Transverse colon (tissue), 4 donors: Measurements from ENCODE around the gene SH3PXD2B. TPM values are rescaled to one million over a fixed set of nuclear protein-coding genes. Genes with fewer than 3 reads are reported as not detected.

Experiments
- DNase-seq: peaks from one replicate; pipeline ENCODE4 v3.0.0-alpha.2; 2019
- H3K27ac ChIP-seq, 4 donors: fragments of 200-600 bp; sonication (generic); 2 replicates each; pipeline ENCODE4 v1.5.1; 2016 to 2018; ENCODE audit warnings: inconsistent platforms in 4 of 4
- H3K27me3 ChIP-seq: fragments of 200-600 bp; sonication (generic); 2 replicates; pipeline ENCODE4 v1.5.1; 2017; ENCODE audit warnings: inconsistent platforms
- H3K36me3 ChIP-seq, 4 donors: fragments of 200-600 bp; sonication (generic); 2 replicates each; pipeline ENCODE4 v1.5.1; 2017 to 2019; ENCODE audit warnings: inconsistent platforms in 4 of 4
- H3K4me1 ChIP-seq, 4 donors: fragments of 200-600 bp; sonication (generic); 2 replicates each; pipeline ENCODE4 v1.5.1; 2017 to 2020; ENCODE audit warnings: inconsistent platforms in 4 of 4
- H3K4me3 ChIP-seq, 4 donors: fragments of 200-600 bp; sonication (generic); 1 replicate in 1 of 4; 2 replicates in 3 of 4; pipeline versions ENCODE4 v1.5.1 to v1.6.1; 2017 to 2019; ENCODE audit warnings: inconsistent platforms in 4 of 4
- H3K9me3 ChIP-seq, 2 donors: fragments of 200-600 bp; sonication (generic); 2 replicates each; pipeline ENCODE4 v1.5.1; 2017 to 2019; ENCODE audit warnings: inconsistent platforms in 2 of 2
- CTCF ChIP-seq, 5 experiments: fragments of 200-600 bp in 3 of 5; fragments of 450-650 bp in 2 of 5; sonication (generic) in 3 of 5; IDR thresholded peaks; 1 replicate in 2 of 5; 2 replicates in 3 of 5; pipeline ENCODE4 v1.5.1; 2016 to 2017; ENCODE audit warnings: antibody characterized with exemption in 5 of 5, inconsistent platforms in 3 of 5, mild to moderate bottlenecking in 2 of 5, moderate library complexity in 1 of 5
- EP300 ChIP-seq: sonication (generic); formaldehyde crosslinking; IDR thresholded peaks from one replicate; pipeline ENCODE4 v1.6.1; 2017; ENCODE audit warnings: antibody characterized with exemption, low read depth
- POLR2A ChIP-seq: fragments of 450-650 bp; IDR thresholded peaks from one replicate; pipeline ENCODE4 v1.6.1; 2016; ENCODE audit warnings: antibody characterized with exemption, mild to moderate bottlenecking, moderate library complexity
- POLR2AphosphoS5 ChIP-seq, 3 donors: sonication (generic); formaldehyde crosslinking; IDR thresholded peaks; one replicate each; pipeline ENCODE4 v1.6.1; 2016; ENCODE audit warnings: antibody characterized with exemption in 3 of 3
- WGBS, 2 donors: methylation state at CpG; one replicate each; pipeline ENCODE4 v1.1.5; 2018; ENCODE audit warnings: low coverage in 1 of 2; 5-methylcytosine and 5-hydroxymethylcytosine counted together
- in situ Hi-C, 4 donors: fragments of 200-750 bp; cut with MboI; loops; one replicate each; pipeline versions ENCODE4 v1.15.0 to v1.15.1; 2017; ENCODE audit warnings: low sequenced_read_pairs in 3 of 4, low pct_ligation_motif_present in 1 of 4, low pct_unique_long_range_greater_than_20kb in 1 of 4
- intact Hi-C: fragments of 100-400 bp; cut with DNase I; formaldehyde crosslinking; loops from one replicate; pipeline ENCODE4 v1.15.1; 2023; ENCODE audit warnings: low total_unique reads
- total RNA-seq, 4 donors: library from RNA; depleted of rRNA; stranded (reverse); fragments of >200 nt; gene quantifications; one replicate each; pipeline ENCODE4 v1.1.0, GENCODE V29; 2016

The SH3PXD2B gene
- total RNA-seq, 4 donors from 2014 or later, result 10.2 to 26.6 (median 14.6) TPM

GRCh38 chr5:172430354-172430753 is 24.0 kb downstream of the SH3PXD2B start:
- H3K4me3 ChIP-seq, result no peak overlapping the region
- no peaks in the 10 kb centered on the region for H3K9me3 ChIP-seq
- peak overlapping the region; percentile 66 to 83 (median 77) for H3K27ac ChIP-seq
- DNase-seq, result no peak
- no peaks in the 10 kb centered on the region for H3K36me3 ChIP-seq
- intact Hi-C loops (no loop called here), in situ Hi-C loops (no loop called here)
- TF ChIP-seq POLR2AphosphoS5 (IDR thresholded peaks at IDR 0.05) (no peak), POLR2A (no peak), CTCF (IDR thresholded peaks at IDR 0.05) (no peak), EP300 (no peak)
- WGBS, 2 donors, result 80 to 95% methylated on average over 1 to 2 of the region's 2 CpGs
- H3K4me1 ChIP-seq, result peaks cover 16 to 49% (median 20%) of the 10 kb centered on the region in 4 donors
- H3K27me3 ChIP-seq, result no peaks in the 10 kb centered on the region

DNA sequence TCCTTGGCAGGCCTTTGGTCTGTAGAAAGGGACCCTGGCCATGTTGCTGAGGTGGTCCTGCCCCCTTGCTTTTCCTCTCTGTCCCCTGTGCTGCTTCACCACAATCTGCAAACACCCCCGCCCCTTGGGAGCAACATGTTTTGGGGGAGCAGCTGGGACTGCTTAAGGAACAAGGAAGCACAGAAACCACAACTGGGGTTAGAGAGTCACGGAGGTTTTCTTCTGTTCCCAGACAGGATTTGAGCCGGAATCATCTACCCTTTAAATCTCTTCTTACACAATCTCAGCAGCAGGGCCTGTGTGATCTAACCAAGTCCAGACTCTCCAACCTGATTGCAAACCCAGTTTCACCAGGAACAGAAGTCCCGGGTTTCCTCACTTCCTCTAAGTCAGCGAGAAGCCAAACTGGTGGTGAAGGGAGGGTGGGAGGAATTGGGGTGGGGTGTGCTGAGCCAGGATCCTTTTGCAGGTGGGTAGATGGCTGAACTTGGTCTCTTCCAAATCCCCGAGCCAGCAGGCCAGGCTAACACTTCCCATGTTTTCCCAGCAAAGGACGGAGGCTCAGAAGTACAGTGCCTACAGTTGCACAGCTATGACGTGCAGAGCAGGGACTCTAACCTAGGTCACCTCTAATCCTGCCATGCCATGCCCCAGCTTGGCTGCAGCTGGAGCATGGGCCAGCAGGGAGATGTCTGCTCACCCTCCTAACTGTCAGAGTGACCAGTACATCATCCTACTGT is 25.0 kb downstream of the SH3PXD2B start:
- intact Hi-C loops, result no loop called here
- Histone ChIP-seq H3K4me1 (peaks cover 16 to 59% (median 27%) of the 10 kb centered on the region in 4 donors), H3K4me3 (no peak overlapping the region), H3K27ac (peak overlapping the region; percentile 66 to 83 (median 77)), H3K27me3 (no peaks in the 10 kb centered on the region), H3K36me3 (no peaks in the 10 kb centered on the region), H3K9me3 (no peaks in the 10 kb centered on the region)
- in situ Hi-C loops, result no loop called here
- no peak for TF ChIP-seq POLR2A
- no peak for TF ChIP-seq CTCF (IDR thresholded peaks at IDR 0.05)
- TF ChIP-seq EP300, result no peak
- TF ChIP-seq POLR2AphosphoS5 (IDR thresholded peaks at IDR 0.05), result peak in 1 of 3 donors; percentile 7
- DNase-seq, result no peak
- WGBS, 2 donors, result 64 to 69% methylated on average over 3 to 8 of the region's 8 CpGs

DNA sequence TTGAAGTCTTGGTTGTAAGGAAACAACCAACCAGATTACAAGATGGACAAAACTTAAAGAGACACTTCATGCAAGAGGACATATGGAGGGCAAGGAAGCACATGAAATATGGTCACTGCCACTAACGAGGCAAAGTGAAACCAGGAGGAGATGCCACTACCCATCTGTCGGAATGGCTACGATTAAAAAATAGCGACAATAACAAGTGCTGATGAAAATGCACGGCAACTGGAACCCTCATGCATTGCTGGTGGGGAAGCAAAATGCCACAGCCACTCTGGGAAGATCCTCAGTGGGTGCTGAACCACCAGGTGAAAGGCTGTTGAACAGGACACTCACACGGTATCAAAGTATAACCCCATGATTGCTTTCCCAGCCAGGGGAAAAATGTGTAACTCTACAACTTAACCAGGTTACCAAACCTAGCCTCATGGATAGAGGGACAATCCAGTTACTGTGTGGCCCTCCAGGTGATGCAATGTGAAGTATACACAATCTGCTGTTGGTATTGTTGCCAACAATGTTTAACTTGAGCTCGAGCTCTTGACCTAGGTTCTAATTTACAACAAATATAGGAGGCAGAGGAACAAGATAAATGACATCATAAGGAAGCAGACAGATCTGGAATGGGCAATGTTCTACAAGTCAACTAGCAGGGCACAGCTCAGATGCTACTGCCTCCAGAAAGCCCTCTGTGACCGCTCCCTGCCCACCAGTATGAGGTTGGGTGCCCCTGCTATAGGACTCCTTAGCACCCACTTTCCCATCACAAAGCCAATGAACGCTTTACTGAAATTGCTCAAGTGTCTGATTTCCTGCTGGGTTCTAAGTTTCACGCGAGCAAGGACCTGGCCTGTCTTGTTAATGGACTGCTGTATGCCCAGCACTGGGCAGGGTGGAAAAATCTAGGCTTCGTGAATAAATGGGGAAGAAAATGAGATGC is 25.8 kb downstream of the SH3PXD2B start:
- no peak for TF ChIP-seq POLR2AphosphoS5 (IDR thresholded peaks at IDR 0.05)
- no peak for TF ChIP-seq EP300
- no peak for TF ChIP-seq CTCF (IDR thresholded peaks at IDR 0.05)
- TF ChIP-seq POLR2A, result no peak
- intact Hi-C loops (no loop called here), in situ Hi-C loops (no loop called here)
- H3K4me1 ChIP-seq, result peaks cover 16 to 63% (median 28%) of the 10 kb centered on the region in 4 donors
- 85 to 90% methylated on average over 4 to 12 of the region's 12 CpGs for WGBS, 2 donors
- H3K9me3 ChIP-seq, result no peaks in the 10 kb centered on the region
- H3K27me3 ChIP-seq, result no peaks in the 10 kb centered on the region
- no peak overlapping the region for H3K4me3 ChIP-seq
- DNase-seq, result no peak
- peak overlapping the region; percentile 66 to 83 (median 77) for H3K27ac ChIP-seq
- no peaks in the 10 kb centered on the region for H3K36me3 ChIP-seq

- Histone ChIP-seq H3K27ac (peak overlapping the region; percentile 30 to 83 (median 74)), H3K4me3 (no peak overlapping the region), H3K4me1 (peaks cover 16 to 63% (median 28%) of the 10 kb centered on the region in 4 donors), H3K36me3 (no peaks in the 10 kb centered on the region), H3K27me3 (no peaks in the 10 kb centered on the region), H3K9me3 (no peaks in the 10 kb centered on the region)
- intact Hi-C loops, result no loop called here
- in situ Hi-C loops, result no loop called here
- 94 to 100% methylated on average over 1 to 5 of the region's 5 CpGs for WGBS, 2 donors
- no peak for TF ChIP-seq POLR2AphosphoS5 (IDR thresholded peaks at IDR 0.05)
- no peak for TF ChIP-seq POLR2A
- no peak for TF ChIP-seq EP300
- no peak for TF ChIP-seq CTCF (IDR thresholded peaks at IDR 0.05)
- no peak for DNase-seq
Measured at GRCh38 chr5:172427202-172427601, 27.1 kb downstream of the SH3PXD2B start.
